ENCODE measurements around the gene RRP9.

RRP9 gene

DNA sequence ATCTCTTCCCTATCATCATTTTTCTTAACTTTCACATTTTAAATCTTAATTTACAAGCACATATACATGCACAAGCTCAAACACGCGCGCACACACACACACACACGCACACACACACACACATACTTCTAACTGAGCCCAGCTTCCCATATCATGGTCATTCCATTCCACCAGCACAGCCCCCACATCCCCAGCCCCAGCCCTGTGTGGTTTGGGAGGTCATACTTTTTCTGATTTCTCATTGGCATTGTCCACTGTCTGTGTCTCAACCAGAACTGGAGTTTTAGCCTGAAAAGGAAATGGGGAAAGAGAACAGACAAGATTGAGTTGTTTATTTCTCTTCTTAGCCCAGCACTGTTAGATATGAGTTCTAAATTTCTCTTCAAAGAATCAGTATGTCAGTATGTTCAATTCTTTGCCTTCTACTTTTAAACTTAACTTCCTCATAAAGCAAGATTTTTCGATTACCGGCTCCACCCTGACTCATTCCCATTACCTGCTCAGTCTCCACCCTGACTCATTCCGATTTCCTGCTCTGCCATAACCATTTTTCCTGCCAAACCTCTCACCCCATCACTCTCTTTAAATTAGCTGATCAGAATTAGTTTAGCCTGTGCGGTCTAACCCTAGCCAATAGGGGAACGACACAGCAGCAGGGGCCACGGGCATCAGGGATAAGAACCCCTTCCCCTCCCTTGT lies 44.9 kb downstream of the RRP9 start:
- no peak for DNase-seq

DNA sequence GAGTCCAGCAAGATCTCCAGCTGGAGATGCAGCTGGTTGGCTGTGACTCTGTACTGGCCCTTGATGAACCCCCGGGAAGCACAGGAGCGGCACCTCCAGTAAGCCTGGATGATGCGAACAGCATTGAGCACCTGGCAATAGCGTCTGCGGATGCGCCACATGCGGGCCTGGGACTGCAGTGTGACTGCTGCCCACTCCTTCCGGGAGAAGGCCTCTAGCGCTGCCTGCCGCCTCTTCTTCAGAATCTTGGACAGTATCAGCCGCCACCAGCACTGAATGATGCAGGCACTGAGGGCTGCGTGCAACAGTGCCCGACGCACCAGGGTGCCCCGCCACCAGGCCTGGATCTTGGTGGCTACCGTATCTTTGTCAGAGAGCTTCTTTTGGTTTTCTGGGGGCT lies 46.8 kb downstream of the RRP9 start:
- DNase-seq: no peak

DNA sequence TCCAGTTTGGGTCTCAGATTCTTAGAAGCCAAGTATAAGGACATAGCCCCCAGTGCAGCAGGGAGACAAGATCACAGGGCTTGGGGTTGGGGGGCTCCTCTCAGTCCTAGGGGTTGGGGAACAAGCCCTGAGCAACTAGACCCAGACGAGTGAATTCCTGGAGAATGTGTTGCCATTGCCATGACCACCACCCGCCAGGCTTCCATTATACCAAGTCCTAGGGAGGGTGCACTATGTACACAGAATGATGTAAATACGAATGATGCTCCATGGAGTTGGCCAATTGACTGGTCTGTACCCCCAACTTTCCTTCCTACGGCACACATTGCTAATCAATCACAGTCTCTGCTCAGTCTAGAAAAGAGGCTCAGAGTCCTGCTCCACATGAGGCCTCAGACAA lies 47.3 kb downstream of the RRP9 start:
- no peak for DNase-seq

DNA sequence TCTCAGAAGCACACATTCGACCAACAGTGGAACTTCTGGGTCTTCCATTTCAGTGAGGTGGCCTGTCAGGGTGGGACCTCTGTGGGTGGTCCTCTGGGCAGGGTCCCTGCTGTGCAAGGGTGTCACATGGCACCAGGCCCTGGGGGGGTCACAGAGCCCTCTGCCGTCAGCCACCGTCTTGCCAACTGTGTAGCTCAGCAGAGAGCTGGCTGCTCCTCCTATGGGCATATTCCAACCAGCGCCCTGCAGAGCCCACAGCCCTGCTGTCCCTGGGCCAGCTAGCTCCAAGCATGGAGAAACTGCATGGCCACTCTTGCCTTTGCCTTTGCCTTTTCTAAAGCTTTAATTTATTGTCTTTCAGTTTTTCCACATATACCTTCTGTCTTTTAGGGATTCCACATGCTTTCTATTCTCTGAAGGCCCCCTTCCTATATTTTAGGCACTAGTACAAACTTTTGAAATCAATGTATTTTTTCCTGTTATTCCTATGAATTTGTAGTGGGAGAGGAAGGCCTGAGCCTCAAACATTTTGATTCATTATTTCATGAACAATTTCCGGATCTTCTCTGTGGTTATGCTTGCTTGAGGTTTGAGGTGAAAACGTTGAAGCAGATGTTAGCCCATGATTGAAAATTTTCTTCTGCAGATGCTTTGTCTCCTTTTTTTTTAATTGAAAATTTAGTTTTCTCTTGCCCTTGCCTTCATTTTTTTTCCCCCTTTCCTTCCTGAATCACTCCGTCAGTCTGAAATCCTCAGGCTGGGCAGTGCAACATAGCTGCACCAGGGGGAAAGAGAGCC lies 50.3 kb downstream of the RRP9 start:
- no peak for DNase-seq

DNA sequence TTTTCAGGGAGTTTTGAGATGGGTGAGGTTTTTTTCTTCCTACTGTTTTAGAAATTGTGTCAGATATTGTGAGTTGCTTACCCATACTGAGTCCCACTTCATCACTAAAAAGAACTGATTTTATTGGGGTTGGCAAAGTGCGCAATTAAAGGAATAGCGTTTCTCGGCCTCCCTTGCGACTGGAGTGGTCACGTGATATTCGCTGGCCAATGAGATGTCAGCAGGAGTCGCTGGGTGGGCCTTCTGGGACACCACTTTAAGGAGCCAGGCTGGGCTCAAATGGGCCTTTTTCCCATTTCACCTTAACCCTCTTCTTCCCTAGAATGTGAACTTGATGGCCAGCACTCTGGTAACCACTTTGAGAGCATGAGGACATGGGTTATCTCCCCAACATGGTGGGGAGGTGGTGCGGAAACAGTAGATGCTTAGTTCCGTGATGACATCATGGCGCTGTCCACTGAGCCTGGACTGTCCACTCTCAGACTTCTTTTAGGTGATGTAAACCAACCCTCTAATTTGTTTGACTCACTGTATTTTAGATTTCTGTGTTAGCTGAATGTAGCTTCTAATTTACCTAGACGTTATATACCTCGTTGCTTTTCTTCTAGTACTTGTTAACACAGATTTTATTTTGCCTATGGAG lies 53.1 kb downstream of the RRP9 start:
- no peak for DNase-seq

DNA sequence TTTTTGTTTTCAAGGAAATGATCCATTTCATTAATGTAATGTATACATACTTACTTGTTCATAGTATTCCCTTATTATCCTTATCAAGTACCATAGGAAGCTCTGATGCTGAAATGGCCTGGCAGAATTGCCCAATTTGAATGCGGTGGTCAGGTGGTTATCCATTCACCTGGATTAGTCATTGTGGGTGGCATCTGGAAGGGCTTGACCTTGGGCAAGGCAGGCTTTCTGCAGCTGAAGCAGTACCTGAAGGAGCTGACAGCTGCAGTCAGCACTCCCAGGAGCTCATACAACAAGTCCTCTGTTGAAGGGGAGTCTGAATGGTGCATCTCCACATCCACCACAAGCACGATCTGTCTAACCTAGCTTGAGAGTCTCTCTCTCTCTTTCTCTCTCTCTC lies 54.1 kb downstream of the RRP9 start:
- DNase-seq: no peak

DNA sequence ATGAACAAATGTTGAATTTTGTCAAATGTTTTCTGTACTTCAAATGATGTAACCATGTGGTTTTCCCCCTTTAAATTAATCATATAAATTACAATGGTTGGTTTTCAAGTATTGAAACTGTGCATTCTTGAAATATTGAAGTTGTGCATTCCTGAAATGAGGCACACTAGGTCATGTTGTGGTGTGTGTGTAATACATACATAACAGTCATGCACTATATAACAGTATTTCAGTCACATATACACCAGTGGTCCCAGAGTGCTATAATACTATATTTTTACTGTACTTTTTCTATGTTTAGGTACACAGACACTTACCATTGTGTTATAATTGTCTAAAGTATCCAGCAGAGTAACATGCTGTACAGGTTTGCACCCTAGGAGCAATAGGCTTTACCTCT lies 55.3 kb downstream of the RRP9 start:
- DNase-seq: no peak
